Heart right ventricle (tissue), 16 donors: ENCODE measurements around the gene NXN. TPM values are rescaled to one million over a fixed set of nuclear protein-coding genes. Genes with fewer than 3 reads are reported as not detected.
"Not testable (repeated sequence)": the region's sequence is repeated elsewhere in the genome, so short reads cannot be mapped to it uniquely, and the experiment has no call there.

Experiments
- ATAC-seq, 8 donors: fragments of 200-7000 bp; cut with Tn5 transposase; one replicate each; pipeline ENCODE4 v1.9.1; 2020; ENCODE audit warnings: mild to moderate bottlenecking in 8 of 8, moderate library complexity in 8 of 8, moderate number of reproducible peaks in 1 of 8
- DNase-seq, 2 donors: peaks; one replicate each; pipeline ENCODE4 v3.0.0-alpha.2; 2020
- H3K27ac ChIP-seq, 10 donors: fragments of 200-600 bp; sonication (generic) in 2 of 10; one replicate each; pipeline versions ENCODE4 v1.5.0 to v1.8.0; 2020 to 2022; ENCODE audit warnings: mild to moderate bottlenecking in 3 of 10
- H3K27me3 ChIP-seq, 7 donors: fragments of 200-600 bp; one replicate each; pipeline ENCODE4 v1.8.0; 2021 to 2022; ENCODE audit warnings: mild to moderate bottlenecking in 2 of 7
- H3K36me3 ChIP-seq, 9 donors: fragments of 200-600 bp; sonication (generic) in 1 of 9; one replicate each; pipeline versions ENCODE4 v1.5.0 to v1.8.0; 2020 to 2022; ENCODE audit warnings: mild to moderate bottlenecking in 2 of 9
- H3K4me1 ChIP-seq, 9 donors: fragments of 200-600 bp; sonication (generic) in 1 of 9; one replicate each; pipeline versions ENCODE4 v1.5.0 to v1.8.0; 2020 to 2022; ENCODE audit warnings: mild to moderate bottlenecking in 4 of 9
- H3K4me3 ChIP-seq, 10 donors: fragments of 200-600 bp; sonication (generic) in 2 of 10; one replicate each; pipeline versions ENCODE4 v1.5.0 to v1.8.0; 2020 to 2022; ENCODE audit warnings: mild to moderate bottlenecking in 7 of 10, moderate library complexity in 2 of 10
- H3K9me3 ChIP-seq, 11 donors: fragments of 200-600 bp in 10 of 11; sonication (generic) in 2 of 11; one replicate each; pipeline versions ENCODE4 v1.5.0 to v1.8.0; 2013 to 2022; ENCODE audit warnings: mild to moderate bottlenecking in 2 of 11, control low read depth in 1 of 11, moderate library complexity in 1 of 11
- CTCF ChIP-seq, 9 donors: fragments of 200-600 bp; sonication (generic) in 2 of 9; IDR thresholded peaks; one replicate each; pipeline versions ENCODE4 v1.5.0 to v1.8.0; 2021 to 2022; ENCODE audit warnings: antibody characterized with exemption in 9 of 9, mild to moderate bottlenecking in 5 of 9, moderate library complexity in 1 of 9
- WGBS, 2 donors: extraction: QIAGEN DNeasy Blood & Tissue Kit; methylation state at CpG; one replicate each; pipeline ENCODE4 v1.1.7; 2013; ENCODE audit warnings: inconsistent platforms in 1 of 2; 5-methylcytosine and 5-hydroxymethylcytosine counted together
- intact Hi-C, 10 donors: fragments of 100-400 bp; cut with DNase I; formaldehyde crosslinking; loops; one replicate each; pipeline versions ENCODE4 v1.11.1 to v1.14.2; 2022
- polyA plus RNA-seq, 2 donors: library from polyadenylated mRNA; stranded (reverse); fragments of 200-250 nt; gene quantifications; one replicate each; pipeline ENCODE4 v1.2.3, GENCODE V29; 2013
- total RNA-seq, 10 donors: library from RNA; stranded (reverse); fragmentation: NEBNext Ultra II Directional in 3 of 10; extraction: Animal tissue kit (Norgen Biotek cat#: 25700) in 3 of 10; gene quantifications; one replicate each; pipeline versions ENCODE4 v1.2.1 to v1.2.4, GENCODE V29; 2021 to 2023
- donor health status: Arrhythmogenic right ventricular cardiomyopathy.
- donor health status: ischemic (EF 13 %, LVEDD 7.1; RV severe dilation, severe dysfunction).
- donor health status: healthy with polysubstance abuse.
- donor health status: DM: no; HTN: yes; CAD: no.
- donor health status: DM: no; HTN: no; CAD: no.
- donor health status: ischemic (EF 25% LVEDD 6.9; RV normal size, moderate dysfunction).
- donor health status: ischemic (EF 25% LVEDD 5.7; RV mildly dilated, moderate dysfunction).
- donor health status: healthy.
- donor health status: DM: yes; HTN: yes; CAD: no.
- donor health status: Ischemic cardiomyopathy.
- donor health status: ischemic (EF 35%, LVEDD 5.7; RV mildly dilated, moderate dysfunction).
- donor health status: nonischemic (EF 11% LVEDD 7.7; RV severe dilation, severe dysfunction).
- donor health status: DM: yes; HTN: yes; CAD: no.
- donor health status: PGD.
- donor health status: ischemic (EF 29% LVEDD 5.4; RV normal size, mild dysfunction).
- donor health status: nonischemic (EF 23%, LVEDD 6.1; RV moderate dilation, normal function).

NXN gene
- total and polyA plus RNA-seq, 12 donors, result 9.9 to 24.4 (median 15.9) TPM

- no peak for TF ChIP-seq CTCF (IDR thresholded peaks at IDR 0.05)
- Histone ChIP-seq H3K4me3 (no peak overlapping the region), H3K27ac (peak overlapping the region in 1 of 10 donors; percentile 5), H3K36me3 (peaks cover 0 to 3% (median 0%) of the 10 kb centered on the region in 9 donors), H3K27me3 (no peaks in the 10 kb centered on the region), H3K4me1 (no peaks in the 10 kb centered on the region), H3K9me3 (peaks cover 0 to 8% (median 0%) of the 10 kb centered on the region in 11 donors)
- WGBS, 2 donors, result 40 to 51% methylated on average over 9 of the region's 9 CpGs
- intact Hi-C loops, result no loop called here
- DNase-seq (no peak), ATAC-seq (peak in 6 of 8 donors; percentile 40 to 82 (median 48))
These were observed 144.3 kb downstream of the NXN start for GRCh38 chr17:835263-835662.

- peaks cover 0 to 3% (median 0%) of the 10 kb centered on the region in 9 donors for H3K36me3 ChIP-seq
- ATAC-seq (no peak), DNase-seq (no peak)
- no peak overlapping the region for H3K4me3 ChIP-seq
- no peak overlapping the region for H3K27ac ChIP-seq
- H3K4me1 ChIP-seq, result no peaks in the 10 kb centered on the region
- no peaks in the 10 kb centered on the region for H3K27me3 ChIP-seq
- intact Hi-C loops, result no loop called here
- TF ChIP-seq CTCF (IDR thresholded peaks at IDR 0.05), result no peak
- 95 to 97% methylated on average over 6 of the region's 6 CpGs for WGBS, 2 donors
- H3K9me3 ChIP-seq, result peaks cover 0 to 8% (median 0%) of the 10 kb centered on the region in 11 donors
These were observed 145.4 kb downstream of the NXN start for GRCh38 chr17:834136-834535.

- no peak for ATAC-seq
- intact Hi-C loops, result no loop called here
- no peak overlapping the region for H3K27ac ChIP-seq
- no peak for DNase-seq
- peaks cover 0 to under 1% (median 0%) of the 10 kb centered on the region in 9 donors for H3K36me3 ChIP-seq
- TF ChIP-seq CTCF (IDR thresholded peaks at IDR 0.05), result no peak
- no peaks in the 10 kb centered on the region for H3K4me1 ChIP-seq
- H3K27me3 ChIP-seq, result no peaks in the 10 kb centered on the region
- no peak overlapping the region for H3K4me3 ChIP-seq
- WGBS, 2 donors, result 75 to 86% methylated on average over 7 of the region's 7 CpGs
- peaks cover 0 to 8% (median 0%) of the 10 kb centered on the region in 11 donors for H3K9me3 ChIP-seq
These were observed 148.6 kb downstream of the NXN start for GRCh38 chr17:830950-831349.

GRCh38 chr17:830381-830780 is 149.2 kb downstream of the NXN start:
- no peak for TF ChIP-seq CTCF (IDR thresholded peaks at IDR 0.05)
- 82 to 88% methylated on average over 19 of the region's 19 CpGs for WGBS, 2 donors
- intact Hi-C loops, result no loop called here
- peaks cover 0 to 8% (median 0%) of the 10 kb centered on the region in 11 donors for H3K9me3 ChIP-seq
- peaks cover 0 to 7% (median 0%) of the 10 kb centered on the region in 9 donors for H3K36me3 ChIP-seq
- no peak for ATAC-seq
- no peaks in the 10 kb centered on the region for H3K4me1 ChIP-seq
- DNase-seq, result no peak
- H3K4me3 ChIP-seq, result no peak overlapping the region
- no peak overlapping the region for H3K27ac ChIP-seq
- no peaks in the 10 kb centered on the region for H3K27me3 ChIP-seq

- peaks cover 0 to 14% (median 0%) of the 10 kb centered on the region in 9 donors for H3K36me3 ChIP-seq
- not testable (repeated sequence) for H3K27ac ChIP-seq, DNase-seq, ATAC-seq, H3K4me1 ChIP-seq, H3K4me3 ChIP-seq, H3K9me3 ChIP-seq, H3K27me3 ChIP-seq
- intact Hi-C loops, result loop anchor here in 1 of 10 donors (10.0 kb wide), 1 partner anchor 125 kb away; no protein-coding TSS in a partner anchor
- 73 to 99% methylated on average over 3 of the region's 3 CpGs for WGBS, 2 donors
These were observed 150.0 kb downstream of the NXN start for GRCh38 chr17:829614-830013.
